Caco-2 (cell line): Measurements from ENCODE around the gene ZDHHC11B. TPM values are rescaled to one million over a fixed set of nuclear protein-coding genes. Genes with fewer than 3 reads are reported as not detected.
"Not testable (repeated sequence)": the region's sequence is repeated elsewhere in the genome, so short reads cannot be mapped to it uniquely, and the experiment has no call there.

ENCODE experiments used
- BruUV-seq: library from RNA; stranded (reverse); fragments of 400-500 nt; replicated peaks from 2 replicates; lab custom pipeline; 2021; lab: Mats Ljungman, UMichigan
- CTCF ChIA-PET: fragments of 300-600 bp; sonication (Branson Sonifier 250); formaldehyde crosslinking; loops from one replicate; lab custom pipeline; 2022; ENCODE audit warnings: antibody characterized with exemption; lab: Charles Lee
- POLR2A ChIA-PET: fragments of 300-600 bp; sonication (Branson Sonifier 250); formaldehyde crosslinking; loops from one replicate; lab custom pipeline; 2022; ENCODE audit warnings: antibody characterized with exemption; lab: Charles Lee
- DNase-seq, 2 experiments: peaks; one replicate each; pipeline versions ENCODE4 v3.0.0 to v3.0.0-alpha.2; 2020 to 2022
- H3K27me3 ChIP-seq: replicated peaks from 2 replicates; pipeline ENCODE4 v1.6.0; 2011; ENCODE audit warnings: low read length; ENCODE audit not compliant: control insufficient read depth, insufficient read depth
- H3K36me3 ChIP-seq: 2 replicates; pipeline ENCODE4 v1.5.1; 2011; ENCODE audit warnings: low read length; ENCODE audit not compliant: control insufficient read depth, insufficient read depth
- H3K4me1 ChIP-seq: fragments of 250-450 bp; sonication (Bioruptor Pico); 2 replicates; pipeline ENCODE4 v1.5.1; 2020; ENCODE audit warnings: mild to moderate bottlenecking
- H3K4me3 ChIP-seq: 2 replicates; pipeline ENCODE4 v1.5.1; 2011; ENCODE audit warnings: low read depth, mild to moderate bottlenecking, control low read depth, low read length
- H3K9me3 ChIP-seq: fragments of 250-450 bp; sonication (Bioruptor Pico); 2 replicates; pipeline ENCODE4 v1.5.1; 2020; ENCODE audit warnings: mild to moderate bottlenecking, moderate library complexity
- H3K27ac Mint-ChIP-seq: one replicate; pipeline ENCODE4 v1.8.0; 2022; ENCODE audit warnings: mixed read lengths; ENCODE audit not compliant: unreplicated experiment
- H3K27me3 Mint-ChIP-seq: one replicate; pipeline ENCODE4 v1.8.0; 2022; ENCODE audit warnings: mixed read lengths; ENCODE audit not compliant: insufficient read depth, unreplicated experiment
- H3K36me3 Mint-ChIP-seq: one replicate; pipeline ENCODE4 v1.8.0; 2022; ENCODE audit warnings: mild to moderate bottlenecking, mixed read lengths; ENCODE audit not compliant: insufficient read depth, unreplicated experiment
- H3K4me1 Mint-ChIP-seq: one replicate; pipeline ENCODE4 v1.8.0; 2022; ENCODE audit warnings: low read depth, mixed read lengths; ENCODE audit not compliant: unreplicated experiment
- H3K4me3 Mint-ChIP-seq: one replicate; pipeline ENCODE4 v1.8.0; 2022; ENCODE audit warnings: mild to moderate bottlenecking, moderate library complexity, mixed read lengths; ENCODE audit not compliant: unreplicated experiment
- H3K9me3 Mint-ChIP-seq: one replicate; pipeline ENCODE4 v1.8.0; 2022; ENCODE audit warnings: mixed read lengths; ENCODE audit not compliant: unreplicated experiment
- intact Hi-C: fragments of 100-400 bp; cut with micrococcal nuclease; formaldehyde crosslinking; loops from one replicate; pipeline ENCODE4 v1.10.0; 2022; ENCODE audit not compliant: unreplicated experiment
- total RNA-seq: library from RNA; stranded (reverse); gene quantifications from 2 replicates; pipeline ENCODE4 v1.2.3, GENCODE V29; 2022

The ZDHHC11B gene
- total RNA-seq, 1 experiment from 2014 or later = 1.00 TPM

GRCh38 chr5:680836-681235, 103.7 kb downstream of the ZDHHC11B start:
- H3K27ac Mint-ChIP-seq, H3K4me1 ChIP-seq, H3K4me3 Mint-ChIP-seq, H3K36me3 ChIP-seq, H3K9me3 ChIP-seq, H3K4me1 Mint-ChIP-seq, H3K9me3 Mint-ChIP-seq, intact Hi-C loops, DNase-seq, BruUV-seq, CTCF ChIA-PET, H3K4me3 ChIP-seq, H3K27me3 Mint-ChIP-seq, POLR2A ChIA-PET, H3K27me3 ChIP-seq: not testable (repeated sequence)
- peaks cover 15% of the 10 kb centered on the region for H3K36me3 Mint-ChIP-seq

GRCh38 chr5:680118-680795, 104.3 kb downstream of the ZDHHC11B start:
- H3K4me1 ChIP-seq, H3K4me1 Mint-ChIP-seq, H3K27ac Mint-ChIP-seq, POLR2A ChIA-PET, H3K9me3 ChIP-seq, BruUV-seq, DNase-seq, CTCF ChIA-PET, H3K27me3 ChIP-seq, H3K27me3 Mint-ChIP-seq, intact Hi-C loops, H3K9me3 Mint-ChIP-seq, H3K4me3 ChIP-seq, H3K4me3 Mint-ChIP-seq, H3K36me3 ChIP-seq: not testable (repeated sequence)
- H3K36me3 Mint-ChIP-seq = peaks cover 16% of the 10 kb centered on the region

GRCh38 chr5:679166-679895, 105.2 kb downstream of the ZDHHC11B start:
- CTCF ChIA-PET, BruUV-seq, H3K27me3 Mint-ChIP-seq, H3K27ac Mint-ChIP-seq, H3K9me3 ChIP-seq, H3K27me3 ChIP-seq, DNase-seq, H3K9me3 Mint-ChIP-seq, intact Hi-C loops, H3K36me3 ChIP-seq, H3K4me3 Mint-ChIP-seq, H3K4me1 ChIP-seq, POLR2A ChIA-PET, H3K4me1 Mint-ChIP-seq, H3K4me3 ChIP-seq: not testable (repeated sequence)
- H3K36me3 Mint-ChIP-seq = peaks cover 25% of the 10 kb centered on the region

- H3K27me3 Mint-ChIP-seq, H3K27me3 ChIP-seq, H3K4me1 Mint-ChIP-seq, H3K36me3 ChIP-seq, H3K4me1 ChIP-seq, CTCF ChIA-PET, H3K9me3 Mint-ChIP-seq, H3K4me3 Mint-ChIP-seq, BruUV-seq, H3K9me3 ChIP-seq, DNase-seq, intact Hi-C loops, POLR2A ChIA-PET, H3K27ac Mint-ChIP-seq, H3K4me3 ChIP-seq: not testable (repeated sequence)
- peaks cover 32% of the 10 kb centered on the region for H3K36me3 Mint-ChIP-seq
These were observed 106.0 kb downstream of the ZDHHC11B start for GRCh38 chr5:678521-678920.
